ENCODE results near the gene SLC39A2. TPM values are rescaled to one million over a fixed set of nuclear protein-coding genes. Genes with fewer than 3 reads are reported as not detected.
"Not testable (repeated sequence)": the region's sequence is repeated elsewhere in the genome, so short reads cannot be mapped to it uniquely, and the experiment has no call there.

SLC39A2 gene
- total RNA-seq: not detected
- not detected for polyA plus RNA-seq

- Mint-ChIP-seq H3K4me3 (peak within 1 kb of the TSS in 1 of 4 donors; percentile 22), H3K4me1 (peaks cover 0 to 11% (median 1%) of the 10 kb centered on the region in 4 donors), H3K27ac (peak within 1 kb of the TSS in 1 of 3 donors; percentile 78), H3K27me3 (peaks cover 5% of the 10 kb centered on the region), H3K9me3 (no peaks in the 10 kb centered on the region), H3K36me3 (peaks cover 26% of the 10 kb centered on the region)
- no peaks in the 10 kb centered on the region for H3K9me3 ChIP-seq (ENCODE audit: control insufficient read depth in 2 of 2, low read length in 2 of 2)
- no peaks in the 10 kb centered on the region for H3K4me1 ChIP-seq (ENCODE audit: control insufficient read depth, insufficient read depth, low read length, poor library complexity, severe bottlenecking)
- H3K27me3 ChIP-seq (ENCODE audit: control insufficient read depth, insufficient read depth, low read length): no peaks in the 10 kb centered on the region
- peaks cover 39% of the 10 kb centered on the region for H3K36me3 ChIP-seq (ENCODE audit: control insufficient read depth, insufficient read depth, low read length)
- DNase-seq (no peak), ATAC-seq (ENCODE audit: low read depth in 2 of 2) (no peak)
- H3K27ac ChIP-seq (ENCODE audit: insufficient read depth, low read length, poor library complexity, severe bottlenecking): no peak within 1 kb of the TSS
- no peak within 1 kb of the TSS for H3K4me3 ChIP-seq (ENCODE audit: low read depth, low read length)
These were observed at the start of gene SLC39A2 for GRCh38 chr14:20998674-20999366. SLC39A2 (plus strand) TSS chr14:20999293; CDS start chr14:20999447, 154 bp downstream.

GRCh38 chr14:20954736-20955537 is 44.2 kb upstream of the SLC39A2 start, which contains the start of gene RNASE2:
RNASE2 (plus strand) TSS chr14:20955487; CDS start chr14:20955772, 285 bp downstream.
- Mint-ChIP-seq H3K27me3 (peaks cover 37% of the 10 kb centered on the region), H3K27ac (peak within 1 kb of the TSS in 2 of 3 donors; percentile 4 to 11)
- peak within 1 kb of the TSS; percentile 24 for H3K4me3 ChIP-seq (ENCODE audit: low read depth, low read length)

GRCh38 chr14:20955538-20955873 is 43.6 kb upstream of the SLC39A2 start:
- not testable (repeated sequence) for H3K27ac Mint-ChIP-seq; ATAC-seq (ENCODE audit: low read depth in 2 of 2); H3K9me3 ChIP-seq (ENCODE audit: control insufficient read depth in 2 of 2, low read length in 2 of 2); H3K27me3 ChIP-seq (ENCODE audit: control insufficient read depth, insufficient read depth, low read length); H3K27ac ChIP-seq (ENCODE audit: insufficient read depth, low read length, poor library complexity, severe bottlenecking); H3K36me3 ChIP-seq (ENCODE audit: control insufficient read depth, insufficient read depth, low read length); H3K36me3 Mint-ChIP-seq; H3K9me3 Mint-ChIP-seq; H3K4me1 ChIP-seq (ENCODE audit: control insufficient read depth, insufficient read depth, low read length, poor library complexity, severe bottlenecking); H3K4me3 ChIP-seq (ENCODE audit: low read depth, low read length); H3K4me3 Mint-ChIP-seq; DNase-seq
- peaks cover 40% of the 10 kb centered on the region for H3K27me3 Mint-ChIP-seq
- H3K4me1 Mint-ChIP-seq: peaks cover 6 to 18% (median 12%) of the 10 kb centered on the region in 4 donors

More at GRCh38 chr14:20954736-20955537, 44.2 kb upstream of the SLC39A2 start, which contains the start of gene RNASE2:
- DNase-seq; H3K4me1 ChIP-seq (ENCODE audit: control insufficient read depth, insufficient read depth, low read length, poor library complexity, severe bottlenecking); H3K9me3 Mint-ChIP-seq; H3K27ac ChIP-seq (ENCODE audit: insufficient read depth, low read length, poor library complexity, severe bottlenecking); H3K36me3 Mint-ChIP-seq; H3K36me3 ChIP-seq (ENCODE audit: control insufficient read depth, insufficient read depth, low read length); ATAC-seq (ENCODE audit: low read depth in 2 of 2); H3K9me3 ChIP-seq (ENCODE audit: control insufficient read depth in 2 of 2, low read length in 2 of 2); H3K27me3 ChIP-seq (ENCODE audit: control insufficient read depth, insufficient read depth, low read length): not testable (repeated sequence)
- peaks cover 5 to 15% (median 9%) of the 10 kb centered on the region in 4 donors for H3K4me1 Mint-ChIP-seq
- peak within 1 kb of the TSS in 1 of 4 donors; percentile 46 for H3K4me3 Mint-ChIP-seq

- Mint-ChIP-seq H3K27ac (peak overlapping the region in 1 of 3 donors; percentile 4), H3K9me3 (peaks cover 0 to 2% (median 0%) of the 10 kb centered on the region in 7 donors), H3K4me3 (peak overlapping the region in 1 of 4 donors; percentile 46), H3K27me3 (peaks cover 43% of the 10 kb centered on the region), H3K36me3 (no peaks in the 10 kb centered on the region), H3K4me1 (peaks cover 9 to 26% (median 17%) of the 10 kb centered on the region in 4 donors)
- DNase-seq: peak in 1 of 3 donors; percentile 51
- ATAC-seq (ENCODE audit: low read depth in 2 of 2): no peak
- Histone ChIP-seq H3K27me3 (ENCODE audit: control insufficient read depth, insufficient read depth, low read length) (no peaks in the 10 kb centered on the region), H3K9me3 (ENCODE audit: control insufficient read depth in 2 of 2, low read length in 2 of 2) (no peaks in the 10 kb centered on the region), H3K4me1 (ENCODE audit: control insufficient read depth, insufficient read depth, low read length, poor library complexity, severe bottlenecking) (no peaks in the 10 kb centered on the region), H3K4me3 (ENCODE audit: low read depth, low read length) (no peak overlapping the region), H3K36me3 (ENCODE audit: control insufficient read depth, insufficient read depth, low read length) (no peaks in the 10 kb centered on the region), H3K27ac (ENCODE audit: insufficient read depth, low read length, poor library complexity, severe bottlenecking) (no peak overlapping the region)
These were observed 42.6 kb upstream of the SLC39A2 start for GRCh38 chr14:20956376-20956976.

- H3K36me3 ChIP-seq (ENCODE audit: control insufficient read depth, insufficient read depth, low read length); H3K4me1 ChIP-seq (ENCODE audit: control insufficient read depth, insufficient read depth, low read length, poor library complexity, severe bottlenecking); DNase-seq; H3K9me3 ChIP-seq (ENCODE audit: control insufficient read depth in 2 of 2, low read length in 2 of 2); H3K4me3 Mint-ChIP-seq; H3K4me3 ChIP-seq (ENCODE audit: low read depth, low read length); H3K27ac ChIP-seq (ENCODE audit: insufficient read depth, low read length, poor library complexity, severe bottlenecking); ATAC-seq (ENCODE audit: low read depth in 2 of 2); H3K27me3 ChIP-seq (ENCODE audit: control insufficient read depth, insufficient read depth, low read length); H3K9me3 Mint-ChIP-seq; H3K36me3 Mint-ChIP-seq: not testable (repeated sequence)
- Mint-ChIP-seq H3K27ac (peak overlapping the region in 1 of 3 donors; percentile 81), H3K27me3 (peaks cover 50% of the 10 kb centered on the region), H3K4me1 (peaks cover 10 to 29% (median 21%) of the 10 kb centered on the region in 4 donors)
These were observed 40.1 kb upstream of the SLC39A2 start for GRCh38 chr14:20958946-20959345.

- H3K4me1 ChIP-seq (ENCODE audit: control insufficient read depth, insufficient read depth, low read length, poor library complexity, severe bottlenecking): peaks cover 15% of the 10 kb centered on the region
- Mint-ChIP-seq H3K9me3 (peaks cover 0 to 2% (median 0%) of the 10 kb centered on the region in 7 donors), H3K27ac (no peak overlapping the region), H3K27me3 (peaks cover 68% of the 10 kb centered on the region), H3K36me3 (no peaks in the 10 kb centered on the region), H3K4me1 (peaks cover 6 to 12% (median 11%) of the 10 kb centered on the region in 4 donors), H3K4me3 (no peak overlapping the region)
- DNase-seq (no peak), ATAC-seq (ENCODE audit: low read depth in 2 of 2) (no peak)
- no peaks in the 10 kb centered on the region for H3K36me3 ChIP-seq (ENCODE audit: control insufficient read depth, insufficient read depth, low read length)
- no peak overlapping the region for H3K27ac ChIP-seq (ENCODE audit: insufficient read depth, low read length, poor library complexity, severe bottlenecking)
- peaks cover 42% of the 10 kb centered on the region for H3K27me3 ChIP-seq (ENCODE audit: control insufficient read depth, insufficient read depth, low read length)
- no peaks in the 10 kb centered on the region for H3K9me3 ChIP-seq (ENCODE audit: control insufficient read depth in 2 of 2, low read length in 2 of 2)
- no peak overlapping the region for H3K4me3 ChIP-seq (ENCODE audit: low read depth, low read length)
These were observed 29.8 kb upstream of the SLC39A2 start for GRCh38 chr14:20969336-20969735.

- DNase-seq (no peak), ATAC-seq (ENCODE audit: low read depth in 2 of 2) (no peak)
- Mint-ChIP-seq H3K4me3 (peak overlapping the region; percentile 86 to 90 (median 88)), H3K9me3 (peaks cover 0 to 2% (median 0%) of the 10 kb centered on the region in 7 donors), H3K36me3 (no peaks in the 10 kb centered on the region), H3K27ac (peak overlapping the region in 2 of 3 donors; percentile 15 to 77), H3K4me1 (peaks cover 6 to 12% (median 11%) of the 10 kb centered on the region in 4 donors), H3K27me3 (peaks cover 56% of the 10 kb centered on the region)
- H3K27me3 ChIP-seq (ENCODE audit: control insufficient read depth, insufficient read depth, low read length): peaks cover 37% of the 10 kb centered on the region
- no peaks in the 10 kb centered on the region for H3K9me3 ChIP-seq (ENCODE audit: control insufficient read depth in 2 of 2, low read length in 2 of 2)
- no peaks in the 10 kb centered on the region for H3K36me3 ChIP-seq (ENCODE audit: control insufficient read depth, insufficient read depth, low read length)
- H3K4me3 ChIP-seq (ENCODE audit: low read depth, low read length): peak overlapping the region; percentile 78
- H3K27ac ChIP-seq (ENCODE audit: insufficient read depth, low read length, poor library complexity, severe bottlenecking): no peak overlapping the region
- peaks cover 15% of the 10 kb centered on the region for H3K4me1 ChIP-seq (ENCODE audit: control insufficient read depth, insufficient read depth, low read length, poor library complexity, severe bottlenecking)
These were observed 28.5 kb upstream of the SLC39A2 start for GRCh38 chr14:20970647-20970982.

Data from CD4-positive, CD25-positive, alpha-beta regulatory T cell (primary cell).